AG04450 (cell line): Measurements from ENCODE around the gene CPB2. TPM values are rescaled to one million over a fixed set of nuclear protein-coding genes. Genes with fewer than 3 reads are reported as not detected.

Experiments
- CTCF ChIA-PET: fragments of 300-600, 350-600 bp; formaldehyde crosslinking; extraction: SDS; loops from one replicate; lab custom pipeline; 2022; ENCODE audit warnings: antibody characterized with exemption, inconsistent platforms; lab: Charles Lee
- POLR2A ChIA-PET: fragments of 350-600 bp; formaldehyde crosslinking; extraction: SDS; loops from one replicate; lab custom pipeline; 2021; ENCODE audit warnings: antibody characterized with exemption, inconsistent platforms; lab: Yijun Ruan, JAX
- DNase-seq: peaks from one replicate; pipeline ENCODE4 v3.0.0-alpha.2; 2011; ENCODE audit warnings: low read depth, low spot score
- H3K27ac ChIP-seq: one replicate; pipeline ENCODE4 v1.5.1; 2012; ENCODE audit warnings: low read depth, low read length, control low read depth
- H3K27me3 ChIP-seq: one replicate; pipeline ENCODE4 v1.6.0; 2012; ENCODE audit warnings: low read length; ENCODE audit not compliant: control insufficient read depth, insufficient read depth
- H3K4me3 ChIP-seq: 2 replicates; pipeline ENCODE4 v1.5.1; 2011; ENCODE audit warnings: mild to moderate bottlenecking, low read depth, low read length, control low read depth
- H3K9me3 ChIP-seq: 2 replicates; pipeline ENCODE4 v1.5.1; 2012; ENCODE audit warnings: low read length; ENCODE audit not compliant: control insufficient read depth, insufficient read depth
- CTCF ChIP-seq: IDR thresholded peaks from 2 replicates; pipeline ENCODE4 v1.5.1; 2011; ENCODE audit warnings: low read depth, low read length, control low read depth, inconsistent platforms
- polyA plus RNA-seq: library from polyadenylated mRNA; depleted of rRNA; stranded (reverse); fragments of >200 nt; gene quantifications from 2 replicates; pipeline ENCODE4 v1.2.3, GENCODE V29; 2011

The CPB2 gene
- polyA plus RNA-seq, 1 experiment, result not detected

- ChIA-PET POLR2A (no interaction called here), CTCF (no interaction called here)
- Histone ChIP-seq H3K27ac (no peak overlapping the region), H3K4me3 (no peak overlapping the region), H3K9me3 (no peaks in the 10 kb centered on the region), H3K27me3 (peaks cover 5% of the 10 kb centered on the region)
- DNase-seq, result no peak
- TF ChIP-seq CTCF, result no peak
Observed at GRCh38 chr13:46094478-46094877, 10.4 kb downstream of the CPB2 start.

GRCh38 chr13:46088821-46089562 is 15.8 kb downstream of the CPB2 start:
- DNase-seq, result no peak
- ChIA-PET CTCF (no interaction called here), POLR2A (no interaction called here)
- Histone ChIP-seq H3K9me3 (peaks cover 4% of the 10 kb centered on the region; the same call in 1 of the 2 replicates), H3K4me3 (no peak overlapping the region), H3K27ac (no peak overlapping the region), H3K27me3 (no peaks in the 10 kb centered on the region)
- no peak for TF ChIP-seq CTCF

- ChIA-PET CTCF (no interaction called here), POLR2A (no interaction called here)
- TF ChIP-seq CTCF, result no peak
- H3K27me3 ChIP-seq, result no peaks in the 10 kb centered on the region
- H3K27ac ChIP-seq, result no peak overlapping the region
- no peak overlapping the region for H3K4me3 ChIP-seq
- no peak for DNase-seq
- H3K9me3 ChIP-seq, result peaks cover 4% of the 10 kb centered on the region; the same call in 1 of the 2 replicates
Observed at GRCh38 chr13:46087481-46087880, 17.4 kb downstream of the CPB2 start.

GRCh38 chr13:46086985-46087384 is 17.8 kb downstream of the CPB2 start:
- no peak for DNase-seq
- Histone ChIP-seq H3K27me3 (no peaks in the 10 kb centered on the region), H3K4me3 (no peak overlapping the region), H3K9me3 (peaks cover 4% of the 10 kb centered on the region; the same call in 1 of the 2 replicates), H3K27ac (no peak overlapping the region)
- no peak for TF ChIP-seq CTCF
- ChIA-PET POLR2A (no interaction called here), CTCF (no interaction called here)

GRCh38 chr13:46086421-46086922 is 18.4 kb downstream of the CPB2 start:
- peaks cover 4% of the 10 kb centered on the region; the same call in 1 of the 2 replicates for H3K9me3 ChIP-seq
- TF ChIP-seq CTCF, result no peak
- DNase-seq, result no peak
- H3K4me3 ChIP-seq, result no peak overlapping the region
- ChIA-PET CTCF (no interaction called here), POLR2A (no interaction called here)
- no peaks in the 10 kb centered on the region for H3K27me3 ChIP-seq
- no peak overlapping the region for H3K27ac ChIP-seq
